CD14-positive monocyte (primary cell): ENCODE data around the gene CALML3. TPM values are rescaled to one million over a fixed set of nuclear protein-coding genes. Genes with fewer than 3 reads are reported as not detected.

ENCODE experiments used
- DNase-seq, 3 donors: peaks; one replicate each; pipeline ENCODE4 v3.0.0-alpha.2; 2011 to 2022
- H2AFZ ChIP-seq: 2 replicates; pipeline ENCODE4 v1.6.0; 2012; ENCODE audit warnings: mild to moderate bottlenecking, low read depth, low read length, inconsistent platforms; ENCODE audit not compliant: insufficient read depth, poor library complexity, severe bottlenecking
- H3K27ac ChIP-seq, 2 donors: 1 replicate in 1 of 2; 2 replicates in 1 of 2; pipeline ENCODE4 v1.5.1; 2012 to 2013; ENCODE audit warnings: low read length in 2 of 2, control low read depth in 1 of 2, inconsistent platforms in 1 of 2, low read depth in 1 of 2, mild to moderate bottlenecking in 1 of 2
- H3K27me3 ChIP-seq, 2 donors: one replicate each; pipeline versions ENCODE4 v1.6.0 to v1.6.1; 2011 to 2013; ENCODE audit warnings: low read length in 2 of 2; ENCODE audit not compliant: control insufficient read depth in 2 of 2, insufficient read depth in 2 of 2
- H3K36me3 ChIP-seq, 2 donors: replicated peaks in 1 of 2; 1 replicate in 1 of 2; 2 replicates in 1 of 2; pipeline versions ENCODE4 v1.5.1 to v1.6.1; 2012 to 2013; ENCODE audit warnings: low read length in 2 of 2, control low read depth in 1 of 2, inconsistent platforms in 1 of 2, mild to moderate bottlenecking in 1 of 2; ENCODE audit not compliant: insufficient read depth in 2 of 2, control insufficient read depth in 1 of 2
- H3K4me1 ChIP-seq, 2 donors: 1 replicate in 1 of 2; 2 replicates in 1 of 2; pipeline versions ENCODE4 v1.5.1 to v1.6.1; 2012 to 2013; ENCODE audit warnings: low read length in 2 of 2, control low read depth in 1 of 2, inconsistent platforms in 1 of 2, mild to moderate bottlenecking in 1 of 2, moderate library complexity in 1 of 2; ENCODE audit not compliant: insufficient read depth in 2 of 2, control insufficient read depth in 1 of 2
- H3K4me2 ChIP-seq: replicated peaks from 2 replicates; pipeline ENCODE3; 2012; ENCODE audit warnings: low read length, moderate library complexity, mild to moderate bottlenecking; ENCODE audit not compliant: poor library complexity, severe bottlenecking; ENCODE audit errors: extremely low read depth
- H3K4me3 ChIP-seq, 3 experiments: fragments of 200-600 bp in 1 of 3; sonication (generic) in 1 of 3; replicated peaks in 1 of 3; 1 replicate in 2 of 3; 2 replicates in 1 of 3; pipeline ENCODE4 v1.5.1; 2011 to 2013; ENCODE audit warnings: low read length in 3 of 3, mild to moderate bottlenecking in 3 of 3, control low read depth in 2 of 3, low read depth in 2 of 3, inconsistent platforms in 1 of 3, moderate library complexity in 1 of 3
- H3K79me2 ChIP-seq: 2 replicates; pipeline ENCODE4 v1.6.0; 2012; ENCODE audit warnings: mild to moderate bottlenecking, control low read depth, inconsistent platforms, low read length, moderate library complexity; ENCODE audit not compliant: insufficient read depth
- H3K9ac ChIP-seq: 2 replicates; pipeline ENCODE4 v1.6.0; 2017; ENCODE audit warnings: low read length, mild to moderate bottlenecking; ENCODE audit not compliant: insufficient read depth, poor library complexity, severe bottlenecking
- H3K9me3 ChIP-seq, 2 donors: replicated peaks in 1 of 2; 1 replicate in 1 of 2; 2 replicates in 1 of 2; pipeline versions ENCODE4 v1.5.1 to v1.6.1; 2012 to 2013; ENCODE audit warnings: low read length in 2 of 2, control low read depth in 1 of 2; ENCODE audit not compliant: control insufficient read depth in 1 of 2, insufficient read depth in 1 of 2
- H4K20me1 ChIP-seq: 2 replicates; pipeline ENCODE4 v1.6.0; 2012; ENCODE audit warnings: mild to moderate bottlenecking, low read length, control low read depth, moderate library complexity; ENCODE audit not compliant: insufficient read depth
- H3K27ac Mint-ChIP-seq, 7 donors: one replicate each; pipeline ENCODE4 v1.8.0; 2020; ENCODE audit warnings: mild to moderate bottlenecking in 7 of 7, mixed read lengths in 7 of 7, moderate library complexity in 6 of 7, inconsistent platforms in 2 of 7
- H3K27me3 Mint-ChIP-seq, 3 donors: one replicate each; pipeline ENCODE4 v1.8.0; 2021 to 2022; ENCODE audit warnings: low read depth in 3 of 3, mild to moderate bottlenecking in 3 of 3, mixed read lengths in 3 of 3, moderate library complexity in 3 of 3, inconsistent platforms in 1 of 3
- H3K36me3 Mint-ChIP-seq, 2 donors: one replicate each; pipeline ENCODE4 v1.8.0; 2020; ENCODE audit warnings: mixed read lengths in 2 of 2, inconsistent platforms in 1 of 2, mild to moderate bottlenecking in 1 of 2
- H3K4me1 Mint-ChIP-seq: one replicate; pipeline ENCODE4 v1.8.0; 2020; ENCODE audit warnings: mild to moderate bottlenecking, mixed read lengths
- H3K4me3 Mint-ChIP-seq, 2 donors: one replicate each; pipeline ENCODE4 v1.8.0; 2020; ENCODE audit warnings: mild to moderate bottlenecking in 2 of 2, mixed read lengths in 2 of 2, moderate library complexity in 1 of 2
- H3K9me3 Mint-ChIP-seq, 7 donors: one replicate each; pipeline ENCODE4 v1.8.0; 2020 to 2022; ENCODE audit warnings: mixed read lengths in 7 of 7, mild to moderate bottlenecking in 6 of 7, moderate library complexity in 6 of 7, inconsistent platforms in 2 of 7
- WGBS: methylation state at CpG from one replicate; pipeline ENCODE4 v1.1.5; 2013; ENCODE audit warnings: missing lambda C conversion rate; ENCODE audit not compliant: insufficient coverage; 5-methylcytosine and 5-hydroxymethylcytosine counted together
- intact Hi-C, 2 donors: fragments of 100-400 bp; cut with micrococcal nuclease; formaldehyde crosslinking; loops; one replicate each; pipeline versions ENCODE4 v1.15.0 to v1.15.1; 2023
- polyA plus RNA-seq, 3 donors: library from polyadenylated mRNA; depleted of rRNA in 1 of 3; unstranded in 2 of 3; stranded (reverse) in 1 of 3; fragments of 300-500 nt in 2 of 3; fragments of >200 nt in 1 of 3; fragmentation: Illumina TruSeq in 2 of 3; gene quantifications; 1 replicate in 2 of 3; 2 replicates in 1 of 3; pipeline ENCODE4 v1.2.3, GENCODE V29; 2012 to 2021
- TF ChIP-seq, protein P1 (sequence below): fragments of 200-600 bp; IDR thresholded peaks from one replicate; pipeline ENCODE4 v1.8.0; 2022; ENCODE audit warnings: antibody characterized with exemption, mild to moderate bottlenecking

CALML3 gene
- polyA plus RNA-seq, 3 donors: not detected

GRCh38 chr10:5476918-5477525 is 47.7 kb upstream of the CALML3 start:
- Mint-ChIP-seq H3K27ac (no peak overlapping the region), H3K27me3 (peaks cover 5 to 9% (median 9%) of the 10 kb centered on the region in 3 donors), H3K9me3 (no peaks in the 10 kb centered on the region), H3K4me1 (no peaks in the 10 kb centered on the region), H3K36me3 (no peaks in the 10 kb centered on the region), H3K4me3 (no peak overlapping the region)
- Histone ChIP-seq H3K27me3 (no peaks in the 10 kb centered on the region), H3K9ac (no peak overlapping the region), H3K27ac (no peak overlapping the region), H2AFZ (no peak overlapping the region), H3K4me1 (no peaks in the 10 kb centered on the region), H3K9me3 (no peaks in the 10 kb centered on the region), H3K36me3 (no peaks in the 10 kb centered on the region), H3K4me3 (no peak overlapping the region), H4K20me1 (no peaks in the 10 kb centered on the region), H3K79me2 (no peaks in the 10 kb centered on the region), H3K4me2 (no peak overlapping the region)
- WGBS: 98% methylated on average over 7 of the region's 13 CpGs
- intact Hi-C loops: no loop called here
- TF ChIP-seq, protein P1, sequence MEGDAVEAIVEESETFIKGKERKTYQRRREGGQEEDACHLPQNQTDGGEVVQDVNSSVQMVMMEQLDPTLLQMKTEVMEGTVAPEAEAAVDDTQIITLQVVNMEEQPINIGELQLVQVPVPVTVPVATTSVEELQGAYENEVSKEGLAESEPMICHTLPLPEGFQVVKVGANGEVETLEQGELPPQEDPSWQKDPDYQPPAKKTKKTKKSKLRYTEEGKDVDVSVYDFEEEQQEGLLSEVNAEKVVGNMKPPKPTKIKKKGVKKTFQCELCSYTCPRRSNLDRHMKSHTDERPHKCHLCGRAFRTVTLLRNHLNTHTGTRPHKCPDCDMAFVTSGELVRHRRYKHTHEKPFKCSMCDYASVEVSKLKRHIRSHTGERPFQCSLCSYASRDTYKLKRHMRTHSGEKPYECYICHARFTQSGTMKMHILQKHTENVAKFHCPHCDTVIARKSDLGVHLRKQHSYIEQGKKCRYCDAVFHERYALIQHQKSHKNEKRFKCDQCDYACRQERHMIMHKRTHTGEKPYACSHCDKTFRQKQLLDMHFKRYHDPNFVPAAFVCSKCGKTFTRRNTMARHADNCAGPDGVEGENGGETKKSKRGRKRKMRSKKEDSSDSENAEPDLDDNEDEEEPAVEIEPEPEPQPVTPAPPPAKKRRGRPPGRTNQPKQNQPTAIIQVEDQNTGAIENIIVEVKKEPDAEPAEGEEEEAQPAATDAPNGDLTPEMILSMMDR: no peak
- no peak for DNase-seq

GRCh38 chr10:5477948-5478693 is 46.6 kb upstream of the CALML3 start:
- H3K4me1 ChIP-seq: no peaks in the 10 kb centered on the region
- no peaks in the 10 kb centered on the region for H3K9me3 ChIP-seq
- no peaks in the 10 kb centered on the region for H4K20me1 ChIP-seq
- H2AFZ ChIP-seq: no peak overlapping the region
- no peaks in the 10 kb centered on the region for H3K36me3 ChIP-seq
- WGBS: 98% methylated on average over 6 of the region's 11 CpGs
- Mint-ChIP-seq H3K4me3 (no peak overlapping the region), H3K36me3 (no peaks in the 10 kb centered on the region), H3K4me1 (no peaks in the 10 kb centered on the region), H3K9me3 (no peaks in the 10 kb centered on the region), H3K27ac (no peak overlapping the region), H3K27me3 (peaks cover 5 to 9% (median 5%) of the 10 kb centered on the region in 3 donors)
- TF ChIP-seq, protein P1: no peak
- H3K4me3 ChIP-seq: no peak overlapping the region
- no peak for DNase-seq
- H3K9ac ChIP-seq: no peak overlapping the region
- H3K27me3 ChIP-seq: no peaks in the 10 kb centered on the region
- H3K27ac ChIP-seq: no peak overlapping the region
- no peak overlapping the region for H3K4me2 ChIP-seq
- no peaks in the 10 kb centered on the region for H3K79me2 ChIP-seq
- intact Hi-C loops: no loop called here
